NCI-H146 treated with DMSO at 0.1 percent for 48 hours (cell line): Measurements from ENCODE around the gene CTDP1.
"Not testable (repeated sequence)": the region's sequence is repeated elsewhere in the genome, so short reads cannot be mapped to it uniquely, and the experiment has no call there.

ENCODE experiments used
- DNase-seq: peaks from one replicate; lab custom pipeline; 2025; ENCODE audit not compliant: unreplicated experiment; lab: John Stamatoyannopoulos, UW

Gene CTDP1

DNA sequence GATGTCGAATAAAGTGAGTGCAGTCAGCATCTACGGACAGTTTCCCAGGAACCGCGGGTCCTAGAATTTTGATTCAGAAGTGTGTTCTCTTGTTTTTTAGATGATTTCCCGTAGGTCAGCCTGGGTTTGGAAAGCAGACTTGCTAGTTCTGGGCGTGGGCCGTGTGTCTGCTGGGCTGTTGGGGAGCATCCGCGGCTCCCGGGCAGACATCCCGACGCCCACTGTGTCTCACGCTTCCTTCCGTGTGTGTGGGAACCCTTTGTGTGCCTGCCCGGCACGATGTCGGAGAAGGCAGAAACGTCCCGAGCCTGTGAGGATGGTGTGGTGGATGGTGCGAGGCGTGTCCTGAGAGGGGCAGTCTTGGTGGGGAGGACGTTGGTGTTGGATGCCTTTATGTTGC lies 18.4 kb downstream of the CTDP1 start:
- no peak for DNase-seq

DNA sequence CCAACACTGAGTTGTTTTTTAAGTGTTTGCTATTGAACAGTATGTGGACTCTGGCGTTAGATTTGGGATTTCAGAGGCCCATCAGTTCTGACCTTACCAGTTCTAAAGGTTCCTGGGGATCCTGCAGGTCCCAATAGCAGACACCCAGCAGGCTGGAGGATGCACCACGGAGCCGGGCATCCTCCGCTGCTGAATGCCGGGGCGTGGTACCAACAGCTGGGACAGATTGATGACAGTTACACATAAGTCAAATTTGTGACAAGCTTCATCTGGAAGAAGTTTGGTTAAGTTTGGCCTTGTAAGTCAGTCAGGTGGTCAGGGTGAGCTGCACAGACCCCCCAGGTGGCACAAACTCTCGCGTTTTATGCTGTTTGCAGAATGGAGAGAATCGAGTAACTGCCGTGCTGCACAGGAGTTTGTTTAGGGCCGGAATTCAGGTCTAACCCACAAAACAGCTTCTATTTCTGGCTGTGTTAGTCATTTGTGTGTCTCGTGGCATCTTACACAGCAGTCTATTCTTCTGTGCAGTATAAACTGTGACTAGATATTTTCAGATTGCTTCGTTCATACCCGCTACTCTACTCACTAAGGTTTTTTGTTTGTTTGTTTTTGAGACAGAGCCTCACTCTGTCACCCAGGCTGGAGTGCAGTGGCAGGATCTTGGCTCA lies 19.2 kb downstream of the CTDP1 start:
- no peak for DNase-seq

DNA sequence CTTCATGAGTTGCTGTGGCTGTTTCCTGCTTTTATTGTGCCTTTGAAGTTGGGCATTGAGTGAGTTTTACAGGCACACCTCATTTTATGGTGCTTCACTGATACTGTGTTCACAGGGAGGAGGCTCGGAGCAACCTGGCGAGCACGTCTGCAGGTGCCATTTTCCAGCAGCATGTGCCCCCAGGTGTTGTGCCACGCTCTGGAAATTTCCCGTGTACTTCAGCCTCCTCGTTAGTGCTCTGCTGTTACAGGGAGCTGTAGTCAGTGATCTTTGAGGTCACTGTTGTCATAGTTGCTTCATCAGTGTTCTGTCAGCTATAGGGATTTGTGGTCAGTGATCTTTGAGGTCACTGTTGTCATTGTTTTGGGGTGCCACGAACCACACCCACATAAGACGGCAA lies 20.1 kb downstream of the CTDP1 start:
- DNase-seq = no peak

GRCh38 chr18:79702906-79703305 lies 23.3 kb downstream of the CTDP1 start:
- DNase-seq = no peak

- no peak for DNase-seq
These were observed 25.0 kb downstream of the CTDP1 start for GRCh38 chr18:79704631-79705030.

- DNase-seq = no peak
These were observed 25.7 kb downstream of the CTDP1 start for GRCh38 chr18:79705272-79705671.

GRCh38 chr18:79706006-79706405 lies 26.4 kb downstream of the CTDP1 start:
- DNase-seq = no peak

GRCh38 chr18:79706658-79707057 lies 27.1 kb downstream of the CTDP1 start:
- DNase-seq = no peak

- DNase-seq = no peak
These were observed 27.6 kb downstream of the CTDP1 start for GRCh38 chr18:79707239-79707638.

GRCh38 chr18:79707671-79708070 lies 28.1 kb downstream of the CTDP1 start:
- DNase-seq = no peak

- no peak for DNase-seq
These were observed 28.8 kb downstream of the CTDP1 start for GRCh38 chr18:79708412-79708811.

DNA sequence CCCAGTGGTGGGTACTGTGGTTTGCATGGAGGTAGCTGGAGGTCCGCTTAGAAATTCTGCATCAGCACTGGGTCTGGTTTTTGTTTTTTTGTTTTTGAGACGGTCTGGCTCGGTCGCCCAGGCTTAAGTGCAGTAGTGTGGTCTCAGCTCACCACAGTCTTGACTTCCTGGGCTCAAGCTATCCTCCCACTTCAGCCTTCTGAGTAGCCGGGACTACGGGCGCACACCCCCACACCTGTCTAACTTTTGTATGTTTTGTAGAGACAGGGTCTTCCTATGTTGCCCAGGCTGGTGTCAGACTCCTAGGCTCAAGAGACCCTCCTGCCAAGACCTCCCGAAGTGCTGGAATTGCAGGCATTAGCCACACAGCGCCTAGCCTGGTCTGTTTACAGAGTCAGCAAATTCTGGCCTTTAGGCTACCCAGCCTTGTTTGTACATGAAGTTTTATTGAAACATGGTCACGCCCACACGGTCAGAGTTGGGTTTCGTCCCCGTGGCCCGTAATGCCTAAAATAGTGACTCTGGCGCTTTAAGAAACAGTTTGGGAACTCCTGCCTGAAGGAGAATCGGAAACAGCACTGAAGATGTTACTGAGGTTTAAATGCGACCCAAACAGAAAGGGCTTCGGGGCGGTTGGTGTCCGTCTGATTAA lies 32.7 kb downstream of the CTDP1 start:
- DNase-seq = no peak

DNA sequence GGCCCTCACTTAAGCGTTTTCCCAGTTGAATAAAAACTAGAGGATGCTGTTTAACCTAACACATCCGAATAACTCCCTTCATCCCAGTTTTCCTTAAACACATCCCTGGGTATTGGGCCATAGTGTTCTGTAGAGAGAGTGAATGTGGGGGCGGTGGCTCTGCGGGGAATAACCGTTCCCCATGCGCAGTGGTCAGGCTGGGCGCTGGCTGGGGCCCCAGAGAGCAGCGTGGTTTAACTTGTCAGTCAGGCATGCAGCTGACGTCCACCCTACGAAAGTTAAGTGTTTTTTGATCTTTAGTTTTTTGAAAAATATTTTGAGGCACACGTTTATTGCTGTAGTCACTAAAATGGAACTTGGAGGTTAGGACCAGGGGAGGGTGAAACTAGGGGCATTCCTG lies 33.7 kb downstream of the CTDP1 start:
- DNase-seq = no peak

DNA sequence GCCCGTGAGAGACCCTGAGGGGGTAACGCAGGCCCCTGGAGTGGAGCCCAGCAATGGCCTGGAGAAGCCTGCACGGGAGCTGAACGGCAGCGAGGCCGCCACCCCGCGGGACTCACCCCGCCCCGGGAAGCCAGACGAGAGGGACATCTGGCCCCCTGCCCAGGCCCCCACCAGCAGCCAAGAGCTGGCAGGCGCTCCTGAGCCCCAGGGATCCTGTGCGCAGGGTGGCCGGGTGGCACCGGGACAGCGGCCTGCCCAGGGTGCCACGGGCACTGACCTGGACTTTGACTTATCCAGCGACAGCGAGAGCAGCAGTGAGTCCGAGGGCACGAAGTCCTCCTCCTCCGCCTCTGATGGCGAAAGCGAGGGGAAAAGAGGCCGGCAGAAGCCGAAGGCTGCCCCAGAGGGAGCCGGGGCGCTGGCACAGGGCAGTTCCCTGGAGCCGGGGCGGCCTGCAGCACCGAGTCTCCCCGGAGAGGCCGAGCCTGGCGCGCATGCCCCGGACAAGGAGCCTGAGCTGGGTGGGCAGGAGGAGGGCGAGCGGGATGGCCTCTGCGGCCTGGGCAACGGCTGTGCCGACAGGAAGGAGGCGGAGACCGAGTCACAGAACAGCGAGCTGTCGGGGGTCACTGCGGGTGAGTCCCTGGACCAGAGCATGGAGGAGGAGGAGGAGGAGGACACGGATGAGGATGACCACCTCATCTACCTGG lies 35.1 kb downstream of the CTDP1 start:
- no peak for DNase-seq

GRCh38 chr18:79715280-79715679 lies 35.7 kb downstream of the CTDP1 start:
- no peak for DNase-seq

- DNase-seq = no peak
These were observed 37.5 kb downstream of the CTDP1 start for GRCh38 chr18:79717059-79717458.

DNA sequence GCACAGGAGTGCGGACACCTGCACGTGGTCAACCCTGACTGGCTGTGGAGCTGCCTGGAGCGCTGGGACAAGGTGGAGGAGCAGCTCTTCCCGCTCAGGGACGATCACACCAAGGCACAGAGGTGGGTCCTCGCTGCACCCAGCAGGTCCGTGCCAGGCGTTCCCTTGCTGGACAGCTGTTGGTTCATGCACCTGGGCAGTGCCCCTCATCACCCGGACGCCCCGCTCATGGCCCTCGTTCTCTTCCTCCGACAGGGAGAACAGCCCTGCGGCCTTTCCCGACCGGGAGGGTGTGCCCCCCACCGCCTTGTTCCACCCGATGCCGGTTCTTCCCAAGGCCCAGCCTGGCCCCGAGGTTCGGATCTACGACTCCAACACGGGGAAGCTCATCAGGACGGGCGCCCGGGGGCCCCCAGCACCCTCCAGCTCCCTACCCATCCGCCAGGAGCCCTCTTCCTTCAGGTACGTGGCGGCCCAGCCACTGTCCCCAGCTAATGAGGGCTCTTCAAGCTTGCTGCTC lies 38.0 kb downstream of the CTDP1 start:
- DNase-seq = no peak

- no peak for DNase-seq
These were observed 38.5 kb downstream of the CTDP1 start for GRCh38 chr18:79718126-79718525.

DNA sequence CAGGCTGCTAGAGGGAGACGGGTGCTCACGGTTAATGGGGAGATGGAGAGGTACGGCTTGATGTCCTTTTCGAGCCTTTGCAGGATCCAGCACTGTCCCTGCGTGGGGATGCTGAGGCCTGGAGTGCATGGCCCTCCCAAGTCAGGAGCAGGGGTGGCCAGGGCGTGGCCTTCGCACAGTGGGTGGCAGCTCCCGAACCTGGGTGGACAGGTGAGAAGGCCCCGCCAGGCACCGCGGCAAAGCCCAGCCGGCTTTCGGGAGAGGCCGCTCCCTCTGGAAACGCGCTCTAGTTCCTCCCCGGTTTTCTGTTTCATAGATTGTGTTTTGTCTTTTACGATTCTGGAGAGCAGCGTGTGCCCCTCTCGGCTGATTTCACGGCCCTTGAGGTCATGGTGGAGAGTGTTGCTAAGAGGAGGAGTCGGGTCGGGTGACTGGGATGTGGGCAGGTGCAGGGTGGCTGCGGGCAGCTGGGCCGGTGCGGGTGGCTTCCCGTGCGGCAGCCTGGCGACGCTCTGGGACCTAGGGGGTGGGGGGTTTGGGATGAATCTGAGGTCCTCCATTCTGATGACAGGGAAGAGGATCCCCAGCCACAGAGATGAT lies 39.4 kb downstream of the CTDP1 start:
- no peak for DNase-seq

- DNase-seq = not testable (repeated sequence)
These were observed 40.1 kb downstream of the CTDP1 start for GRCh38 chr18:79719478-79720358.

GRCh38 chr18:79720359-79720733 lies 40.7 kb downstream of the CTDP1 start:
- DNase-seq = no peak
